ENCODE measurements around the gene NDUFAF4. TPM values are rescaled to one million over a fixed set of nuclear protein-coding genes. Genes with fewer than 3 reads are reported as not detected.

Gene NDUFAF4
- total and polyA plus RNA-seq, 2 of the 13 experiments (the other 11 are each of a cell fraction or from before 2014, with no cell fraction given) = 41.3 to 59.7 TPM

DNA sequence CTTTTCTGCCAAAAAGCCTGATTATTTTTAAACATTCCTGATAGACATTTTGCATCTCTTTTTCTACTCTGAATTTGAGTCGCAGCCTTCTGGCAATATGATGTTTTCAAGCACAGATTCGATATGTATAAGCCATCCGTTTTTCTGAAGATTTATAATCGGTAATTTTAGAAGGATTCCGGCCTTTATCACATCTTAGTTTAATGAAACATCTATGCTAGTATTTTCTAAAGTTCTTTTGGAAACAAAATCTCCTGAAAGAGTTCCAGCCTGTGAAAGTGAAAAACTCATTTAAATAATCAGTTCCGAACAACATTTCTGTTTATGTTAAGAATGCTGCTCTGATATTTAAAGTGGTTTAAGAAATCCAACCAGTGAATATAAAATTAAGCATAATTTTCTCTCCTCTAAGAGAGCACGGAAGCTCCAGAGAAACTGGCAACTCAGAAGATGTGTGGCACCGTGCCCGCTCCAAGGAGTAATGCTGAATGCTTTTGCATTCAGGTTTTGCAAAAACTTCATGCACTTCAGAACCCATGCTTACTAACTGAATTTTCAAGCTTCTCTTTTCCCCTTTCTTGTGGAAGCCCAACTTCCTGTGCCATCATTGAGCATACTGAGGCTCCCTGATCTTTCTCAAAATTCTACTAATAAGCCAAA lies 20.7 kb downstream of the NDUFAF4 start:
- 3% methylated on average over 9 of the region's 9 CpGs for WGBS (ENCODE audit: low lambda C conversion rate)
- Histone ChIP-seq H3K27ac (ENCODE audit: extremely low read length, insufficient read depth, low read length) (no peak overlapping the region), H3K9ac (ENCODE audit: insufficient read depth, low read depth, low read length) (no peak overlapping the region), H3K9me3 (ENCODE audit: low read length) (no peaks in the 10 kb centered on the region), H2AFZ (ENCODE audit: low read length) (no peak overlapping the region), H3K4me2 (ENCODE audit: low read depth, low read length) (no peak overlapping the region), H4K20me1 (ENCODE audit: insufficient read depth, low read length) (no peaks in the 10 kb centered on the region), H3K4me3 (replicated peaks in 1 of 3; ENCODE audit: insufficient read depth in 1 of 3, low read depth in 2 of 3, low read length in 3 of 3) (no peak overlapping the region), H3K4me1 (ENCODE audit: insufficient read depth, low read length) (no peaks in the 10 kb centered on the region), H3K79me2 (ENCODE audit: insufficient read depth, low read length) (no peaks in the 10 kb centered on the region), H3K27me3 (ENCODE audit: control insufficient read depth in 1 of 2, insufficient read depth in 2 of 2, low read length in 2 of 2) (peaks cover 0 to 9% of the 10 kb centered on the region in 2 experiments; a peak in 1 of 5 replicates), H3K36me3 (replicated peaks in 1 of 2; ENCODE audit: control insufficient read depth in 1 of 2, insufficient read depth in 2 of 2, low read length in 2 of 2) (no peaks in the 10 kb centered on the region)
- no TSS peak for BruUV-seq (replicated peaks)
- ChIA-PET CTCF (ENCODE audit: low intra/inter-chr PET ratio, low total read pairs) (no interaction called here), POLR2A (no interaction called here)
- intact Hi-C loops (cut with micrococcal nuclease; ENCODE audit: unreplicated experiment) = no loop called here
- no peak for FAIRE-seq
- ATAC-seq = no peak
- DNase-seq (ENCODE audit: low spot score) = no peak
- in situ Hi-C loops (cut with HindIII; ENCODE audit: extremely low pct_ligation_motif_present, low pct_unique_long_range_greater_than_20kb) = no loop called here
- TF ChIP-seq, protein P1, sequence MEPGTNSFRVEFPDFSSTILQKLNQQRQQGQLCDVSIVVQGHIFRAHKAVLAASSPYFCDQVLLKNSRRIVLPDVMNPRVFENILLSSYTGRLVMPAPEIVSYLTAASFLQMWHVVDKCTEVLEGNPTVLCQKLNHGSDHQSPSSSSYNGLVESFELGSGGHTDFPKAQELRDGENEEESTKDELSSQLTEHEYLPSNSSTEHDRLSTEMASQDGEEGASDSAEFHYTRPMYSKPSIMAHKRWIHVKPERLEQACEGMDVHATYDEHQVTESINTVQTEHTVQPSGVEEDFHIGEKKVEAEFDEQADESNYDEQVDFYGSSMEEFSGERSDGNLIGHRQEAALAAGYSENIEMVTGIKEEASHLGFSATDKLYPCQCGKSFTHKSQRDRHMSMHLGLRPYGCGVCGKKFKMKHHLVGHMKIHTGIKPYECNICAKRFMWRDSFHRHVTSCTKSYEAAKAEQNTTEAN (CRISPR knock-in tag; conservative IDR thresholded peaks at IDR 0.05) = no peak
- TF ChIP-seq ZNF431 (CRISPR knock-in tag; IDR thresholded peaks at IDR 0.05; ENCODE audit: borderline replicate concordance, low read depth) (no peak), ZSCAN21 (CRISPR knock-in tag; IDR thresholded peaks at IDR 0.05; ENCODE audit: borderline replicate concordance) (no peak), ARNT (IDR thresholded peaks at IDR 0.05) (no peak), ZNF207 (IDR thresholded peaks at IDR 0.05; ENCODE audit: borderline replicate concordance) (no peak), SMYD3 (CRISPR knock-in tag; IDR thresholded peaks at IDR 0.05) (no peak), ELF4 (CRISPR knock-in tag; IDR thresholded peaks at IDR 0.05; ENCODE audit: borderline replicate concordance) (no peak)
- TF ChIP-seq, protein P2, sequence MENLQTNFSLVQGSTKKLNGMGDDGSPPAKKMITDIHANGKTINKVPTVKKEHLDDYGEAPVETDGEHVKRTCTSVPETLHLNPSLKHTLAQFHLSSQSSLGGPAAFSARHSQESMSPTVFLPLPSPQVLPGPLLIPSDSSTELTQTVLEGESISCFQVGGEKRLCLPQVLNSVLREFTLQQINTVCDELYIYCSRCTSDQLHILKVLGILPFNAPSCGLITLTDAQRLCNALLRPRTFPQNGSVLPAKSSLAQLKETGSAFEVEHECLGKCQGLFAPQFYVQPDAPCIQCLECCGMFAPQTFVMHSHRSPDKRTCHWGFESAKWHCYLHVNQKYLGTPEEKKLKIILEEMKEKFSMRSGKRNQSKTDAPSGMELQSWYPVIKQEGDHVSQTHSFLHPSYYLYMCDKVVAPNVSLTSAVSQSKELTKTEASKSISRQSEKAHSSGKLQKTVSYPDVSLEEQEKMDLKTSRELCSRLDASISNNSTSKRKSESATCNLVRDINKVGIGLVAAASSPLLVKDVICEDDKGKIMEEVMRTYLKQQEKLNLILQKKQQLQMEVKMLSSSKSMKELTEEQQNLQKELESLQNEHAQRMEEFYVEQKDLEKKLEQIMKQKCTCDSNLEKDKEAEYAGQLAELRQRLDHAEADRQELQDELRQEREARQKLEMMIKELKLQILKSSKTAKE (CRISPR knock-in tag; IDR thresholded peaks at IDR 0.05; ENCODE audit: borderline replicate concordance) = no peak
- TF ChIP-seq, protein P3, sequence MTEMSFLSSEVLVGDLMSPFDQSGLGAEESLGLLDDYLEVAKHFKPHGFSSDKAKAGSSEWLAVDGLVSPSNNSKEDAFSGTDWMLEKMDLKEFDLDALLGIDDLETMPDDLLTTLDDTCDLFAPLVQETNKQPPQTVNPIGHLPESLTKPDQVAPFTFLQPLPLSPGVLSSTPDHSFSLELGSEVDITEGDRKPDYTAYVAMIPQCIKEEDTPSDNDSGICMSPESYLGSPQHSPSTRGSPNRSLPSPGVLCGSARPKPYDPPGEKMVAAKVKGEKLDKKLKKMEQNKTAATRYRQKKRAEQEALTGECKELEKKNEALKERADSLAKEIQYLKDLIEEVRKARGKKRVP (CRISPR knock-in tag; IDR thresholded peaks at IDR 0.05) = no peak
- TF ChIP-seq, protein P4, sequence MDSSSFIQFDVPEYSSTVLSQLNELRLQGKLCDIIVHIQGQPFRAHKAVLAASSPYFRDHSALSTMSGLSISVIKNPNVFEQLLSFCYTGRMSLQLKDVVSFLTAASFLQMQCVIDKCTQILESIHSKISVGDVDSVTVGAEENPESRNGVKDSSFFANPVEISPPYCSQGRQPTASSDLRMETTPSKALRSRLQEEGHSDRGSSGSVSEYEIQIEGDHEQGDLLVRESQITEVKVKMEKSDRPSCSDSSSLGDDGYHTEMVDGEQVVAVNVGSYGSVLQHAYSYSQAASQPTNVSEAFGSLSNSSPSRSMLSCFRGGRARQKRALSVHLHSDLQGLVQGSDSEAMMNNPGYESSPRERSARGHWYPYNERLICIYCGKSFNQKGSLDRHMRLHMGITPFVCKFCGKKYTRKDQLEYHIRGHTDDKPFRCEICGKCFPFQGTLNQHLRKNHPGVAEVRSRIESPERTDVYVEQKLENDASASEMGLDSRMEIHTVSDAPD (CRISPR knock-in tag; IDR thresholded peaks at IDR 0.05) = no peak
- TF ChIP-seq, protein P5, sequence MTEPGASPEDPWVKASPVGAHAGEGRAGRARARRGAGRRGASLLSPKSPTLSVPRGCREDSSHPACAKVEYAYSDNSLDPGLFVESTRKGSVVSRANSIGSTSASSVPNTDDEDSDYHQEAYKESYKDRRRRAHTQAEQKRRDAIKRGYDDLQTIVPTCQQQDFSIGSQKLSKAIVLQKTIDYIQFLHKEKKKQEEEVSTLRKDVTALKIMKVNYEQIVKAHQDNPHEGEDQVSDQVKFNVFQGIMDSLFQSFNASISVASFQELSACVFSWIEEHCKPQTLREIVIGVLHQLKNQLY (CRISPR knock-in tag; IDR thresholded peaks at IDR 0.05) = no peak
- TF ChIP-seq, protein P6, sequence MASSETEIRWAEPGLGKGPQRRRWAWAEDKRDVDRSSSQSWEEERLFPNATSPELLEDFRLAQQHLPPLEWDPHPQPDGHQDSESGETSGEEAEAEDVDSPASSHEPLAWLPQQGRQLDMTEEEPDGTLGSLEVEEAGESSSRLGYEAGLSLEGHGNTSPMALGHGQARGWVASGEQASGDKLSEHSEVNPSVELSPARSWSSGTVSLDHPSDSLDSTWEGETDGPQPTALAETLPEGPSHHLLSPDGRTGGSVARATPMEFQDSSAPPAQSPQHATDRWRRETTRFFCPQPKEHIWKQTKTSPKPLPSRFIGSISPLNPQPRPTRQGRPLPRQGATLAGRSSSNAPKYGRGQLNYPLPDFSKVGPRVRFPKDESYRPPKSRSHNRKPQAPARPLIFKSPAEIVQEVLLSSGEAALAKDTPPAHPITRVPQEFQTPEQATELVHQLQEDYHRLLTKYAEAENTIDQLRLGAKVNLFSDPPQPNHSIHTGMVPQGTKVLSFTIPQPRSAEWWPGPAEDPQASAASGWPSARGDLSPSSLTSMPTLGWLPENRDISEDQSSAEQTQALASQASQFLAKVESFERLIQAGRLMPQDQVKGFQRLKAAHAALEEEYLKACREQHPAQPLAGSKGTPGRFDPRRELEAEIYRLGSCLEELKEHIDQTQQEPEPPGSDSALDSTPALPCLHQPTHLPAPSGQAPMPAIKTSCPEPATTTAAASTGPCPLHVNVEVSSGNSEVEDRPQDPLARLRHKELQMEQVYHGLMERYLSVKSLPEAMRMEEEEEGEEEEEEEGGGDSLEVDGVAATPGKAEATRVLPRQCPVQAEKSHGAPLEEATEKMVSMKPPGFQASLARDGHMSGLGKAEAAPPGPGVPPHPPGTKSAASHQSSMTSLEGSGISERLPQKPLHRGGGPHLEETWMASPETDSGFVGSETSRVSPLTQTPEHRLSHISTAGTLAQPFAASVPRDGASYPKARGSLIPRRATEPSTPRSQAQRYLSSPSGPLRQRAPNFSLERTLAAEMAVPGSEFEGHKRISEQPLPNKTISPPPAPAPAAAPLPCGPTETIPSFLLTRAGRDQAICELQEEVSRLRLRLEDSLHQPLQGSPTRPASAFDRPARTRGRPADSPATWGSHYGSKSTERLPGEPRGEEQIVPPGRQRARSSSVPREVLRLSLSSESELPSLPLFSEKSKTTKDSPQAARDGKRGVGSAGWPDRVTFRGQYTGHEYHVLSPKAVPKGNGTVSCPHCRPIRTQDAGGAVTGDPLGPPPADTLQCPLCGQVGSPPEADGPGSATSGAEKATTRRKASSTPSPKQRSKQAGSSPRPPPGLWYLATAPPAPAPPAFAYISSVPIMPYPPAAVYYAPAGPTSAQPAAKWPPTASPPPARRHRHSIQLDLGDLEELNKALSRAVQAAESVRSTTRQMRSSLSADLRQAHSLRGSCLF (CRISPR knock-in tag; IDR thresholded peaks at IDR 0.05; ENCODE audit: borderline replicate concordance) = no peak

Measured in HepG2 (cell line).